H1 (cell line): Measurements from ENCODE around the gene TOP3B. TPM values are rescaled to one million over a fixed set of nuclear protein-coding genes. Genes with fewer than 3 reads are reported as not detected.

Source experiments
- CTCF ChIA-PET: fragments of 300-600 bp; sonication (Branson Sonifier 250); formaldehyde crosslinking; loops from one replicate; lab custom pipeline; 2021; ENCODE audit not compliant: partially characterized antibody; lab: Charles Lee
- POLR2A ChIA-PET: fragments of 300-600 bp; sonication (Branson Sonifier 250); formaldehyde crosslinking; loops from one replicate; lab custom pipeline; 2021; ENCODE audit warnings: inconsistent platforms; ENCODE audit not compliant: partially characterized antibody; lab: Charles Lee
- DNase-seq, 2 experiments: peaks; one replicate each; pipeline versions ENCODE4 v3.0.0 to v3.0.0-alpha.2; 2010 to 2022; ENCODE audit warnings: low spot score in 2 of 2, low read depth in 1 of 2, mixed read lengths in 1 of 2
- FAIRE-seq: peaks from 2 replicates; lab custom pipeline; 2011; peaks lifted over from hg19 to GRCh38; lab: Jason Lieb, UNC
- H2AFZ ChIP-seq: 2 replicates; pipeline ENCODE4 v1.8.1; 2012; ENCODE audit warnings: low read length, inconsistent platforms
- H2AK5ac ChIP-seq: 2 replicates; pipeline ENCODE4 v1.6.1; 2013; ENCODE audit warnings: low read depth, low read length
- H2BK120ac ChIP-seq: replicated peaks from 2 replicates; pipeline ENCODE3; 2013; ENCODE audit warnings: low read depth, low read length, inconsistent platforms
- H2BK12ac ChIP-seq: 2 replicates; pipeline ENCODE4 v1.6.1; 2013; ENCODE audit warnings: low read depth, low read length
- H2BK15ac ChIP-seq: 2 replicates; pipeline ENCODE4 v1.6.1; 2013; ENCODE audit warnings: low read length
- H2BK20ac ChIP-seq: 2 replicates; pipeline ENCODE4 v1.6.1; 2013; ENCODE audit warnings: low read length
- H2BK5ac ChIP-seq: 2 replicates; pipeline ENCODE4 v1.6.1; 2013; ENCODE audit warnings: low read depth, low read length
- H3K14ac ChIP-seq: 2 replicates; pipeline ENCODE4 v1.6.1; 2013; ENCODE audit warnings: inconsistent platforms; ENCODE audit not compliant: insufficient read length
- H3K18ac ChIP-seq: 2 replicates; pipeline ENCODE4 v1.6.1; 2013; ENCODE audit warnings: low read length; ENCODE audit errors: extremely low read depth
- H3K23ac ChIP-seq: 2 replicates; pipeline ENCODE4 v1.6.1; 2013; ENCODE audit warnings: inconsistent platforms; ENCODE audit not compliant: insufficient read length
- H3K23me2 ChIP-seq: 2 replicates; pipeline ENCODE4 v1.6.1; 2013; ENCODE audit warnings: low read depth, low read length
- H3K27ac ChIP-seq: 2 replicates; pipeline ENCODE4 v1.6.1; 2011; ENCODE audit warnings: low read depth, low read length, inconsistent platforms
- H3K27me3 ChIP-seq, 4 experiments: replicated peaks in 1 of 4; 1 replicate in 1 of 4; 2 replicates in 3 of 4; pipeline versions ENCODE4 v1.6.1 to v1.8.1; 2011 to 2013; ENCODE audit warnings: low read length in 3 of 4, mild to moderate bottlenecking in 3 of 4, inconsistent platforms in 2 of 4, mixed read lengths in 2 of 4, moderate library complexity in 1 of 4; ENCODE audit not compliant: control insufficient read depth in 3 of 4, insufficient read depth in 3 of 4; ENCODE audit errors: extremely low read depth in 1 of 4
- H3K36me3 ChIP-seq, 4 experiments: 2 replicates each; pipeline versions ENCODE4 v1.6.1 to v1.8.1; 2011 to 2013; ENCODE audit warnings: mild to moderate bottlenecking in 4 of 4, low read length in 3 of 4, moderate library complexity in 2 of 4, control low read depth in 1 of 4, inconsistent platforms in 1 of 4; ENCODE audit not compliant: insufficient read depth in 4 of 4, control insufficient read depth in 2 of 4
- H3K4ac ChIP-seq: replicated peaks from 2 replicates; pipeline ENCODE3; 2013; ENCODE audit warnings: low read length, low read depth, mixed read lengths, inconsistent platforms; ENCODE audit not compliant: insufficient read length
- H3K4me1 ChIP-seq, 4 experiments: replicated peaks in 1 of 4; 1 replicate in 1 of 4; 2 replicates in 3 of 4; pipeline versions ENCODE4 v1.6.1 to v1.8.1; 2011 to 2013; ENCODE audit warnings: low read length in 3 of 4, inconsistent platforms in 2 of 4, mixed read lengths in 1 of 4; ENCODE audit not compliant: insufficient read depth in 4 of 4, control insufficient read depth in 3 of 4
- H3K4me2 ChIP-seq, 2 experiments: 2 replicates each; pipeline versions ENCODE4 v1.6.1 to v1.8.1; 2011 to 2013; ENCODE audit warnings: low read depth in 2 of 2, low read length in 2 of 2, control low read depth in 1 of 2, inconsistent platforms in 1 of 2, mild to moderate bottlenecking in 1 of 2; ENCODE audit not compliant: insufficient read depth in 1 of 2
- H3K4me3 ChIP-seq, 4 experiments: fragments of 200-600, 300-600 bp in 1 of 4; sonication (generic), shearing (Covaris generic), sonication (Bioruptor Twin) in 1 of 4; 2 replicates each; pipeline versions ENCODE4 v1.5.1 to v1.8.1; 2011 to 2016; ENCODE audit warnings: low read length in 4 of 4, low read depth in 3 of 4, control low read depth in 2 of 4, inconsistent platforms in 2 of 4, mild to moderate bottlenecking in 2 of 4, mixed read lengths in 1 of 4, moderate library complexity in 1 of 4; ENCODE audit not compliant: insufficient read depth in 2 of 4; ENCODE audit errors: extremely low read depth in 1 of 4
- H3K56ac ChIP-seq: replicated peaks from 2 replicates; pipeline ENCODE3; 2013; ENCODE audit warnings: low read depth, mild to moderate bottlenecking, mixed read lengths, low read length, inconsistent platforms; ENCODE audit not compliant: insufficient read length
- H3K79me1 ChIP-seq: 2 replicates; pipeline ENCODE4 v1.6.1; 2013; ENCODE audit warnings: low read depth, low read length, control low read depth
- H3K79me2 ChIP-seq, 2 experiments: 2 replicates each; pipeline versions ENCODE4 v1.6.1 to v1.8.1; 2012 to 2013; ENCODE audit warnings: low read length in 2 of 2, mild to moderate bottlenecking in 2 of 2, inconsistent platforms in 1 of 2; ENCODE audit not compliant: insufficient read depth in 2 of 2, control insufficient read depth in 1 of 2
- H3K9ac ChIP-seq, 4 experiments: replicated peaks in 1 of 4; 1 replicate in 1 of 4; 2 replicates in 3 of 4; pipeline versions ENCODE4 v1.6.1 to v1.8.1; 2011 to 2013; ENCODE audit warnings: low read depth in 3 of 4, low read length in 3 of 4, control low read depth in 2 of 4, mild to moderate bottlenecking in 2 of 4, moderate library complexity in 2 of 4, inconsistent platforms in 1 of 4; ENCODE audit errors: extremely low read depth in 1 of 4
- H3K9me3 ChIP-seq, 2 experiments: 2 replicates each; pipeline versions ENCODE4 v1.6.1 to v1.8.1; 2012 to 2013; ENCODE audit warnings: mild to moderate bottlenecking in 2 of 2, moderate library complexity in 2 of 2, control low read depth in 1 of 2, inconsistent platforms in 1 of 2, low read depth in 1 of 2, low read length in 1 of 2, mixed read lengths in 1 of 2; ENCODE audit not compliant: insufficient read depth in 2 of 2
- H4K20me1 ChIP-seq, 2 experiments: replicated peaks in 1 of 2; 2 replicates each; pipeline versions ENCODE3 to v1.8.1; 2011 to 2013; ENCODE audit warnings: inconsistent platforms in 2 of 2, low read length in 2 of 2, mild to moderate bottlenecking in 1 of 2; ENCODE audit not compliant: insufficient read depth in 2 of 2, control insufficient read depth in 1 of 2
- H4K5ac ChIP-seq: 2 replicates; pipeline ENCODE4 v1.6.1; 2013; ENCODE audit warnings: low read length, low read depth, mixed read lengths, inconsistent platforms; ENCODE audit not compliant: insufficient read length
- H4K8ac ChIP-seq: 2 replicates; pipeline ENCODE4 v1.8.0; 2013; ENCODE audit warnings: mild to moderate bottlenecking, moderate library complexity, low read length, inconsistent platforms; ENCODE audit not compliant: insufficient read depth; ENCODE audit errors: extremely low read depth
- H4K91ac ChIP-seq: replicated peaks from 2 replicates; pipeline ENCODE3; 2013; ENCODE audit warnings: low read length, mixed read lengths, inconsistent platforms; ENCODE audit not compliant: insufficient read length
- SUZ12 ChIP-seq: fragments of 200-600 bp; sonication (generic); IDR thresholded peaks from 2 replicates; pipeline ENCODE4 v1.6.1; 2012; ENCODE audit warnings: mild to moderate bottlenecking, inconsistent platforms, low read length, moderate library complexity, mixed read lengths
- WGBS, 2 experiments: shearing (Covaris generic) in 1 of 2; methylation state at CpG; one replicate each; pipeline versions ENCODE4 v1.1.6 to v1.1.7; 2013 to 2015; ENCODE audit warnings: low lambda C conversion rate in 2 of 2, mixed read lengths in 2 of 2, inconsistent platforms in 1 of 2, low coverage in 1 of 2, missing lambda C conversion rate in 1 of 2; ENCODE audit not compliant: insufficient replicate concordance in 2 of 2, insufficient coverage in 1 of 2, insufficient read length in 1 of 2; ENCODE audit errors: extremely low coverage in 1 of 2, missing lambda C conversion rate in 1 of 2; 5-methylcytosine and 5-hydroxymethylcytosine counted together
- polyA plus RNA-seq, 7 experiments: library from polyadenylated mRNA; depleted of rRNA in 3 of 7; stranded (reverse) in 5 of 7; unstranded in 2 of 7; fragments of >200 nt in 5 of 7; fragments of 200-250 nt in 2 of 7; gene quantifications; 1 replicate in 5 of 7; 2 replicates in 1 of 7; 4 replicates in 1 of 7; pipeline versions ENCODE4 v1.2.1 to v1.2.3, GENCODE V29; 2011 to 2013; ENCODE audit warnings: missing spikeins in 2 of 7, mixed read lengths in 2 of 7
- total RNA-seq: library from RNA; stranded (reverse); fragmentation: NEBNext Ultra II Directional; extraction: Animal tissue kit (Norgen Biotek cat#: 25700); gene quantifications from 2 replicates; pipeline ENCODE4 v1.2.1, GENCODE V29; 2021
- TF ChIP-seq, protein P1 (sequence below), 3 experiments: IDR thresholded peaks; 1 replicate in 2 of 3; 2 replicates in 1 of 3; pipeline versions ENCODE4 v1.5.1 to v1.6.1; 2011; ENCODE audit warnings: low read length in 3 of 3, mild to moderate bottlenecking in 3 of 3, inconsistent platforms in 2 of 3, low read depth in 1 of 3, moderate library complexity in 1 of 3; ENCODE audit not compliant: insufficient read depth in 1 of 3; ENCODE audit errors: control extremely low read depth in 1 of 3

Gene TOP3B
- total and polyA plus RNA-seq, 2 of the 8 experiments (the other 6 are each of a cell fraction or from before 2014, with no cell fraction given), result 30.4 to 52.8 TPM

DNA sequence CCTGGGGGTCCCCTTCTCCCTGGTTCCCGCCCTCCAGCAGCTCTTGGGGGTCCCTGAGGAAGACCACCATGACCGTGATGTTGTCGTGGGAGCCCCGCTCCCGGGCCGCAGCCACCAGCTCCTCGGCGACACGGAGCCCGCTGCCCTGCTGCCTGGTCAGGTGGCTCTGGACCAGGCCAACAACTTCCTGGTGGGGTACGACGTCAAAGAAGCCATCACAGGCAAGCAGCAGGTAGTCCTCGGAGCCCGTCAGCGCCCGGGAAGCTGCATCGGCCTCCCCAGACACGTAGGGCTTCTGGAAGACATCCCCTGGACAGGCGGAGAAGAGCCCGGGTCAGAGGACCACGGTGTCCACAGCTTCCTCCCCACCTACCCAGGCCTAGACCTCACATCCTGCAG is 59.4 kb downstream of the TOP3B start:
- Histone ChIP-seq H3K4me1 (peaks cover 7 to 58% (median 47%) of the 10 kb centered on the region in 4 experiments), H3K4me2 (no peak overlapping the region), H3K4ac (no peak overlapping the region), H3K79me1 (no peaks in the 10 kb centered on the region), H3K18ac (peak overlapping the region; percentile 71), H3K14ac (no peak overlapping the region), H2AFZ (no peak overlapping the region), H3K27me3 (no peaks in the 10 kb centered on the region; a peak in 1 of 7 replicates), H3K36me3 (no peaks in the 10 kb centered on the region), H4K91ac (peak overlapping the region; percentile 34), H4K5ac (no peak overlapping the region), H3K79me2 (no peaks in the 10 kb centered on the region), H3K9me3 (no peaks in the 10 kb centered on the region), H3K23me2 (no peaks in the 10 kb centered on the region), H2BK5ac (peak overlapping the region; percentile 84; the same call in 1 of the 2 replicates), H4K8ac (no peak overlapping the region), H3K4me3 (no peak overlapping the region), H3K27ac (no peak overlapping the region), H2BK12ac (peak overlapping the region; percentile 80; the same call in 1 of the 2 replicates), H2AK5ac (peak overlapping the region; percentile 65; the same call in 1 of the 2 replicates), H3K23ac (no peak overlapping the region), H2BK15ac (peak overlapping the region; percentile 72; the same call in 1 of the 2 replicates), H3K56ac (no peak overlapping the region), H2BK20ac (no peak overlapping the region; the same call in 1 of the 2 replicates), H3K9ac (no peak overlapping the region; a peak in 1 of 7 replicates), H4K20me1 (no peaks in the 10 kb centered on the region), H2BK120ac (no peak overlapping the region)
- CTCF ChIA-PET, result interaction anchor here (0.8 to 7.5 kb wide), 5 partner anchors 10 to 148 kb away, joined by 3 to 59 read pairs (median 4); no protein-coding TSS in a partner anchor
- POLR2A ChIA-PET, result interaction anchor here (1.3 kb wide), 3 partner anchors 13 to 15 kb away, joined by 3 to 6 read pairs (median 4); no protein-coding TSS in a partner anchor
- 97% methylated on average over 21 of the region's 21 CpGs; no CpG with 5 or more reads in 1 of the 2 experiments for WGBS, 2 experiments
- FAIRE-seq (no peak), DNase-seq (no peak)
- TF ChIP-seq SUZ12, result no peak
- TF ChIP-seq, protein P1, sequence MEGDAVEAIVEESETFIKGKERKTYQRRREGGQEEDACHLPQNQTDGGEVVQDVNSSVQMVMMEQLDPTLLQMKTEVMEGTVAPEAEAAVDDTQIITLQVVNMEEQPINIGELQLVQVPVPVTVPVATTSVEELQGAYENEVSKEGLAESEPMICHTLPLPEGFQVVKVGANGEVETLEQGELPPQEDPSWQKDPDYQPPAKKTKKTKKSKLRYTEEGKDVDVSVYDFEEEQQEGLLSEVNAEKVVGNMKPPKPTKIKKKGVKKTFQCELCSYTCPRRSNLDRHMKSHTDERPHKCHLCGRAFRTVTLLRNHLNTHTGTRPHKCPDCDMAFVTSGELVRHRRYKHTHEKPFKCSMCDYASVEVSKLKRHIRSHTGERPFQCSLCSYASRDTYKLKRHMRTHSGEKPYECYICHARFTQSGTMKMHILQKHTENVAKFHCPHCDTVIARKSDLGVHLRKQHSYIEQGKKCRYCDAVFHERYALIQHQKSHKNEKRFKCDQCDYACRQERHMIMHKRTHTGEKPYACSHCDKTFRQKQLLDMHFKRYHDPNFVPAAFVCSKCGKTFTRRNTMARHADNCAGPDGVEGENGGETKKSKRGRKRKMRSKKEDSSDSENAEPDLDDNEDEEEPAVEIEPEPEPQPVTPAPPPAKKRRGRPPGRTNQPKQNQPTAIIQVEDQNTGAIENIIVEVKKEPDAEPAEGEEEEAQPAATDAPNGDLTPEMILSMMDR (IDR thresholded peaks at IDR 0.05; ENCODE audit: control extremely low read depth in 1 of 3, insufficient read depth in 1 of 3, low read depth in 1 of 3, low read length in 3 of 3), result no peak
